OCI-LY3 (cell line): ENCODE results near the gene RRM2.
"Not testable (repeated sequence)": the region's sequence is repeated elsewhere in the genome, so short reads cannot be mapped to it uniquely, and the experiment has no call there.

Source experiments
- H2AFZ ChIP-seq: fragments of 200-600, 300-600 bp; shearing (Covaris generic); 2 replicates; pipeline ENCODE4 v1.6.0; 2014; ENCODE audit warnings: antibody characterized with exemption, low read depth, low read length
- H3K27ac ChIP-seq: fragments of 200-600, 300-600 bp; sonication (generic); 2 replicates; pipeline ENCODE4 v1.5.1; 2014; ENCODE audit warnings: mild to moderate bottlenecking, low read length, moderate library complexity, mixed read lengths
- H3K27me3 ChIP-seq: fragments of 200-600, 300-600 bp; sonication (generic); 2 replicates; pipeline ENCODE4 v1.6.1; 2014; ENCODE audit warnings: low read depth, low read length, mixed read lengths
- H3K36me3 ChIP-seq: fragments of 200-600, 300-600 bp; sonication (generic); replicated peaks from 2 replicates; pipeline ENCODE3; 2014; ENCODE audit warnings: low read depth, low read length, mixed read lengths
- H3K4me1 ChIP-seq: fragments of 300-600, 200-600 bp; sonication (generic); 2 replicates; pipeline ENCODE4 v1.6.1; 2014; ENCODE audit warnings: low read length, mixed read lengths
- H3K4me2 ChIP-seq: fragments of 200-600, 300-600 bp; sonication (generic); 2 replicates; pipeline ENCODE4 v1.6.1; 2014; ENCODE audit warnings: low read length, mixed read lengths
- H3K4me3 ChIP-seq: fragments of 300-600, 200-600 bp; sonication (generic); 2 replicates; pipeline ENCODE4 v1.5.1; 2014; ENCODE audit warnings: antibody characterized with exemption, mild to moderate bottlenecking, low read length, moderate library complexity
- H3K79me2 ChIP-seq: fragments of 300-600, 200-600 bp; shearing (Covaris generic); 2 replicates; pipeline ENCODE4 v1.6.1; 2014; ENCODE audit warnings: mild to moderate bottlenecking, low read length, mixed read lengths
- H3K9ac ChIP-seq: fragments of 300-600, 200-600 bp; shearing (Covaris generic); 2 replicates; pipeline ENCODE4 v1.6.0; 2014; ENCODE audit warnings: mild to moderate bottlenecking, low read length, moderate library complexity
- H3K9me3 ChIP-seq: fragments of 200-600, 300-600 bp; shearing (Covaris generic); 2 replicates; pipeline ENCODE4 v1.6.1; 2014; ENCODE audit warnings: low read length, mixed read lengths; ENCODE audit not compliant: insufficient read depth
- H4K20me1 ChIP-seq: fragments of 200-600, 300-600 bp; sonication (generic); 2 replicates; pipeline ENCODE4 v1.6.1; 2016; ENCODE audit warnings: low read length, mixed read lengths; ENCODE audit not compliant: insufficient read depth
- CTCF ChIP-seq: fragments of 200-600, 300-600 bp; sonication (generic); IDR thresholded peaks from 2 replicates; pipeline ENCODE4 v1.5.1; 2014; ENCODE audit warnings: antibody characterized with exemption, low read length, low read depth
- EZH2phosphoT487 ChIP-seq: fragments of 200-600 bp; shearing (Covaris generic); IDR thresholded peaks from 2 replicates; pipeline ENCODE4 v1.6.1; 2018; ENCODE audit warnings: antibody characterized with exemption, mixed run types, low read depth

RRM2 gene

GRCh38 chr2:10096641-10097040 is 25.9 kb upstream of the RRM2 start:
- no peak overlapping the region for H3K27ac ChIP-seq
- no peaks in the 10 kb centered on the region for H4K20me1 ChIP-seq
- no peak overlapping the region for H3K4me2 ChIP-seq
- H3K9ac ChIP-seq = no peak overlapping the region
- TF ChIP-seq EZH2phosphoT487 (no peak), CTCF (no peak)
- H3K9me3 ChIP-seq = no peaks in the 10 kb centered on the region
- peaks cover 10% of the 10 kb centered on the region for H3K4me1 ChIP-seq
- H3K4me3 ChIP-seq = no peak overlapping the region
- peaks cover 19% of the 10 kb centered on the region for H3K27me3 ChIP-seq
- H2AFZ ChIP-seq = no peak overlapping the region
- H3K36me3 ChIP-seq = no peaks in the 10 kb centered on the region
- no peaks in the 10 kb centered on the region for H3K79me2 ChIP-seq

DNA sequence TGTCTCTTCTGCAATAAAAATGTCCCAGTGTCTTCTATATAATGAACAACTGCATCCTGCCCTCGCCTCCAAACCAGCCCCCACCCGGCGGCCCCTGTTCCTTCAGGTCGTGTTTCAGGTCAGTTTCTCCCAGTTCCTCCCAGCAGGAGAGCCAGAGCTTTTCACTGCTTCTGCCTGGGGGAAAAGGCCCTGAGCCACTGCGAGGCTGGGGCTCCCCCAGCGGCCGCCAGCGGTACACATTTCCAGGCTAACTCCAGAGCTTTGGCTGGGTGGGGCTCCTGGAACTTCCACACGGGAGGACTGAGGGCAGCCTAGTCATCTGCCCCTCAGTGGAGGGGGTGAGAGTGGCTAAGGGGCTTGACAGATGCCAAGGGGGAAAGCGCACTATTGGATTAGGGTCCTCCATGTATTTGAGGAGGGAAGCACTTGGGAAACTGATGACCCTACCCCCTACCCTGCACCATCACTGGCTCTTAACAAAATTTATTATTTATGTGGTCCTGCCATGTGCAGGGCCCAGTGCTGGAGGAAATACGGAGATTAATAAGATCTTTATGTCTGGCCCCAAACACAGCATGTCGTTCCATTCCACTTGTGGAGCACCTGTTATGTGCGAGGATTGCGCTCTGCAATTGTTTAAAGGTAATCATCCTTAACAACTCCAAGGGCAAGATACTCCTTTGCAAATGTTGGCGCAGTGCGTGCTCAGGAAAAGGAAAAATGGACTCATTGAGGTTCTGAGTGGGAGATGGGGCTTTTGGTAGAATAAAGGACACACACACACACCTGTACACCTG is 25.0 kb upstream of the RRM2 start:
- Histone ChIP-seq H3K36me3 (no peaks in the 10 kb centered on the region), H3K4me1 (peaks cover 13% of the 10 kb centered on the region), H3K27ac (no peak overlapping the region), H3K9ac (no peak overlapping the region), H4K20me1 (no peaks in the 10 kb centered on the region), H3K4me2 (no peak overlapping the region), H2AFZ (no peak overlapping the region), H3K9me3 (no peaks in the 10 kb centered on the region), H3K27me3 (peaks cover 14% of the 10 kb centered on the region), H3K79me2 (no peaks in the 10 kb centered on the region), H3K4me3 (no peak overlapping the region)
- no peak for TF ChIP-seq EZH2phosphoT487
- peak; percentile 78 for TF ChIP-seq CTCF

- Histone ChIP-seq H3K27ac (no peak overlapping the region), H4K20me1 (no peaks in the 10 kb centered on the region), H3K4me3 (peak overlapping the region; percentile 53), H3K79me2 (no peaks in the 10 kb centered on the region), H3K9me3 (no peaks in the 10 kb centered on the region), H3K36me3 (no peaks in the 10 kb centered on the region), H3K27me3 (no peaks in the 10 kb centered on the region; the same call in 1 of the 2 replicates), H3K4me2 (peak overlapping the region; percentile 73), H3K4me1 (peaks cover 13% of the 10 kb centered on the region), H2AFZ (peak overlapping the region; percentile 48; the same call in 1 of the 2 replicates), H3K9ac (peak overlapping the region; percentile 35; the same call in 1 of the 2 replicates)
- TF ChIP-seq CTCF (no peak), EZH2phosphoT487 (no peak)
Observed at GRCh38 chr2:10101491-10101890, 21.0 kb upstream of the RRM2 start.

GRCh38 chr2:10103179-10103578 is 19.4 kb upstream of the RRM2 start:
- H3K4me2 ChIP-seq = no peak overlapping the region
- H3K4me1 ChIP-seq = peaks cover 13% of the 10 kb centered on the region
- no peaks in the 10 kb centered on the region; the same call in 1 of the 2 replicates for H3K27me3 ChIP-seq
- H3K9ac ChIP-seq = no peak overlapping the region
- H2AFZ ChIP-seq = no peak overlapping the region
- H3K36me3 ChIP-seq = no peaks in the 10 kb centered on the region
- no peak overlapping the region for H3K27ac ChIP-seq
- H4K20me1 ChIP-seq = no peaks in the 10 kb centered on the region
- H3K4me3 ChIP-seq = no peak overlapping the region
- TF ChIP-seq EZH2phosphoT487 (no peak), CTCF (no peak)
- H3K9me3 ChIP-seq = no peaks in the 10 kb centered on the region
- H3K79me2 ChIP-seq = no peaks in the 10 kb centered on the region

- H3K27ac ChIP-seq, H3K36me3 ChIP-seq, H2AFZ ChIP-seq, H3K79me2 ChIP-seq, H4K20me1 ChIP-seq, H3K9me3 ChIP-seq, H3K4me3 ChIP-seq, H3K4me2 ChIP-seq, H3K27me3 ChIP-seq, H3K9ac ChIP-seq: not testable (repeated sequence)
- H3K4me1 ChIP-seq = peaks cover 27% of the 10 kb centered on the region
Observed at GRCh38 chr2:10104906-10105305, 17.6 kb upstream of the RRM2 start.
